CD4-positive, alpha-beta T cell (primary cell): ENCODE measurements around the gene IL15RA. TPM values are rescaled to one million over a fixed set of nuclear protein-coding genes. Genes with fewer than 3 reads are reported as not detected.

Source experiments
- ATAC-seq: fragments of 200-7000 bp; cut with Tn5 transposase; one replicate; pipeline ENCODE4 v1.10.0; 2022; ENCODE audit warnings: mild to moderate bottlenecking; ENCODE audit not compliant: poor library complexity
- CTCF ChIA-PET: fragments of 350-600 bp; sonication (Branson Sonifier 250); formaldehyde crosslinking; loops from one replicate; lab custom pipeline; 2021; ENCODE audit warnings: antibody characterized with exemption, inconsistent platforms; lab: Charles Lee
- POLR2A ChIA-PET: fragments of 350-600 bp; sonication (Branson Sonifier 250); formaldehyde crosslinking; loops from one replicate; lab custom pipeline; 2021; ENCODE audit warnings: antibody characterized with exemption, inconsistent platforms; lab: Charles Lee
- DNase-seq, 14 experiments: peaks; one replicate each; pipeline ENCODE4 v3.0.0-alpha.2; 2013 to 2020; ENCODE audit warnings: mixed read lengths in 2 of 14
- H3K27ac ChIP-seq, 2 donors: one replicate each; pipeline versions ENCODE4 v1.5.1 to v1.7.0; 2013; ENCODE audit warnings: low read length in 2 of 2, low read depth in 1 of 2, mild to moderate bottlenecking in 1 of 2
- H3K27me3 ChIP-seq, 2 experiments: 1 replicate in 1 of 2; 2 replicates in 1 of 2; pipeline versions ENCODE4 v1.6.1 to v1.7.0; 2013; ENCODE audit warnings: low read length in 2 of 2, control low read depth in 1 of 2, mild to moderate bottlenecking in 1 of 2, moderate library complexity in 1 of 2; ENCODE audit not compliant: insufficient read depth in 2 of 2, control insufficient read depth in 1 of 2
- H3K36me3 ChIP-seq: one replicate; pipeline ENCODE4 v1.6.1; 2013; ENCODE audit warnings: low read length, control low read depth; ENCODE audit not compliant: insufficient read depth
- H3K4me1 ChIP-seq: one replicate; pipeline ENCODE4 v1.6.1; 2013; ENCODE audit warnings: low read length, control low read depth; ENCODE audit not compliant: insufficient read depth
- H3K4me3 ChIP-seq: one replicate; pipeline ENCODE4 v1.5.1; 2013; ENCODE audit warnings: mild to moderate bottlenecking, low read length, moderate library complexity
- H3K9me3 ChIP-seq, 2 experiments: 1 replicate in 1 of 2; 2 replicates in 1 of 2; pipeline versions ENCODE4 v1.6.1 to v1.7.0; 2013; ENCODE audit warnings: low read length in 2 of 2, mild to moderate bottlenecking in 2 of 2, control low read depth in 1 of 2, moderate library complexity in 1 of 2; ENCODE audit not compliant: control insufficient read depth in 1 of 2, insufficient read depth in 1 of 2
- H3K27ac Mint-ChIP-seq: one replicate; pipeline ENCODE4 v1.8.0; 2020; ENCODE audit warnings: mixed read lengths
- H3K27me3 Mint-ChIP-seq: one replicate; pipeline ENCODE4 v1.8.0; 2021; ENCODE audit warnings: mixed read lengths
- H3K36me3 Mint-ChIP-seq: one replicate; pipeline ENCODE4 v1.8.0; 2021; ENCODE audit warnings: low read depth, mixed read lengths
- H3K4me1 Mint-ChIP-seq: one replicate; pipeline ENCODE4 v1.8.0; 2021; ENCODE audit warnings: low read depth, mixed read lengths
- H3K4me3 Mint-ChIP-seq: one replicate; pipeline ENCODE4 v1.8.0; 2020; ENCODE audit warnings: mild to moderate bottlenecking, mixed read lengths
- H3K9me3 Mint-ChIP-seq: one replicate; pipeline ENCODE4 v1.8.0; 2020; ENCODE audit warnings: mixed read lengths
- intact Hi-C, 2 experiments: fragments of 100-400 bp; cut with DNase I in 1 of 2; cut with micrococcal nuclease in 1 of 2; formaldehyde crosslinking; loops; one replicate each; pipeline versions ENCODE4 v1.15.1 to v1.9.0; 2023 to 2025; cut with DNase I, micrococcal nuclease
- total RNA-seq, 174 experiments: library from RNA in 2 of 174; stranded (reverse) in 2 of 174; gene quantifications; one replicate each; pipeline ENCODE4 v1.2.3 and lab custom pipeline; 2021 to 2026
- TF ChIP-seq, protein P1 (sequence below): fragments of 200-600 bp; IDR thresholded peaks from one replicate; pipeline ENCODE4 v1.8.0; 2022; ENCODE audit warnings: antibody characterized with exemption, mild to moderate bottlenecking

Gene IL15RA
- total RNA-seq, 2 experiments from 2014 or later = 4.4 TPM

DNA sequence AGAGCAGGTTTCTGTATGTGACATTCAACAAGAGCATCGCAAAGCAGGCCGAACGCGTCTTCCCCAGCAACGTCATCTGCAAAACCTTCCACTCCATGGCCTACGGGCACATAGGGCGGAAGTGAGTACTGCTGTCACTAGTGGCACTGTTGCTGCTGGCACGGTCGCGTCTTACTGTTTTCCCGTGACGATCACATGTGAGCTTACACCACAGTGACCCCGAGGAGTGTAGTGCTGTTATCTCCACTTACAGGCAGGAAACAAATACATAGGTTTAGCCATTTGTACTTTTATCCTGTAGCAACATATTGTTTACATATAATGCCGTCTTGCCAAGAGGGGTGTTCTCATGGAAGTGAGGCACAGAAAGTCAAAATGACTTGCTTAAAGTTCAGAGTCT lies 61.9 kb downstream of the IL15RA start:
- intact Hi-C loops = no loop called here
- H3K9me3 ChIP-seq = no peaks in the 10 kb centered on the region
- Mint-ChIP-seq H3K4me3 (no peak overlapping the region), H3K4me1 (no peaks in the 10 kb centered on the region), H3K36me3 (peaks cover 93% of the 10 kb centered on the region), H3K27ac (no peak overlapping the region), H3K27me3 (no peaks in the 10 kb centered on the region), H3K9me3 (no peaks in the 10 kb centered on the region)
- POLR2A ChIA-PET = no interaction called here
- CTCF ChIA-PET = no interaction called here
- H3K27me3 ChIP-seq = no peaks in the 10 kb centered on the region
- TF ChIP-seq, protein P1, sequence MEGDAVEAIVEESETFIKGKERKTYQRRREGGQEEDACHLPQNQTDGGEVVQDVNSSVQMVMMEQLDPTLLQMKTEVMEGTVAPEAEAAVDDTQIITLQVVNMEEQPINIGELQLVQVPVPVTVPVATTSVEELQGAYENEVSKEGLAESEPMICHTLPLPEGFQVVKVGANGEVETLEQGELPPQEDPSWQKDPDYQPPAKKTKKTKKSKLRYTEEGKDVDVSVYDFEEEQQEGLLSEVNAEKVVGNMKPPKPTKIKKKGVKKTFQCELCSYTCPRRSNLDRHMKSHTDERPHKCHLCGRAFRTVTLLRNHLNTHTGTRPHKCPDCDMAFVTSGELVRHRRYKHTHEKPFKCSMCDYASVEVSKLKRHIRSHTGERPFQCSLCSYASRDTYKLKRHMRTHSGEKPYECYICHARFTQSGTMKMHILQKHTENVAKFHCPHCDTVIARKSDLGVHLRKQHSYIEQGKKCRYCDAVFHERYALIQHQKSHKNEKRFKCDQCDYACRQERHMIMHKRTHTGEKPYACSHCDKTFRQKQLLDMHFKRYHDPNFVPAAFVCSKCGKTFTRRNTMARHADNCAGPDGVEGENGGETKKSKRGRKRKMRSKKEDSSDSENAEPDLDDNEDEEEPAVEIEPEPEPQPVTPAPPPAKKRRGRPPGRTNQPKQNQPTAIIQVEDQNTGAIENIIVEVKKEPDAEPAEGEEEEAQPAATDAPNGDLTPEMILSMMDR = no peak
- H3K4me1 ChIP-seq = no peaks in the 10 kb centered on the region
- no peak for ATAC-seq
- DNase-seq = no peak
- peaks cover 92% of the 10 kb centered on the region for H3K36me3 ChIP-seq
- H3K27ac ChIP-seq = no peak overlapping the region
- H3K4me3 ChIP-seq = no peak overlapping the region

DNA sequence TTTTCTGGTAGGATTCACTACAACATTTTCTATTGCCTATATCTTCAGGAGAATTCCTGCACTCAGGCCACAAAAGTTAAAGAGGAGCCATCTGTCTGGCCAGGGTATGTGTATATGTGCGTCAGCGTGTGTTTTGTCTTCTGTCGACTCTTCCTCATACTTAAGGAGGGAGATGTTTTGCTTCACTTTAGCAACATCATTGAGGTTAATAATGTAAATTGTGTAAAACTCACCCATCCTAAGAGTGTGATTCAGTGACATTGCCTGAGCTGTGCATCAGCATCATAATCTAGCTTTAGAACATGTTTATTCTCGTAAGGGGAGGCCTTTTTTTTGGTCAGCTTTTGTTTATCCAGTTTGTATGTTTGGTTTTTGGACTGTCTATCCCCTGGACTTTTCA lies 63.6 kb downstream of the IL15RA start:
- ATAC-seq = no peak
- Mint-ChIP-seq H3K4me3 (no peak overlapping the region), H3K9me3 (no peaks in the 10 kb centered on the region), H3K27me3 (no peaks in the 10 kb centered on the region), H3K36me3 (peaks cover 93% of the 10 kb centered on the region), H3K4me1 (no peaks in the 10 kb centered on the region), H3K27ac (no peak overlapping the region)
- Histone ChIP-seq H3K4me1 (no peaks in the 10 kb centered on the region), H3K36me3 (peaks cover 95% of the 10 kb centered on the region), H3K9me3 (no peaks in the 10 kb centered on the region), H3K27me3 (no peaks in the 10 kb centered on the region), H3K4me3 (no peak overlapping the region), H3K27ac (no peak overlapping the region)
- ChIA-PET CTCF (no interaction called here), POLR2A (no interaction called here)
- TF ChIP-seq, protein P1 = no peak
- no peak for DNase-seq
- intact Hi-C loops = no loop called here

DNA sequence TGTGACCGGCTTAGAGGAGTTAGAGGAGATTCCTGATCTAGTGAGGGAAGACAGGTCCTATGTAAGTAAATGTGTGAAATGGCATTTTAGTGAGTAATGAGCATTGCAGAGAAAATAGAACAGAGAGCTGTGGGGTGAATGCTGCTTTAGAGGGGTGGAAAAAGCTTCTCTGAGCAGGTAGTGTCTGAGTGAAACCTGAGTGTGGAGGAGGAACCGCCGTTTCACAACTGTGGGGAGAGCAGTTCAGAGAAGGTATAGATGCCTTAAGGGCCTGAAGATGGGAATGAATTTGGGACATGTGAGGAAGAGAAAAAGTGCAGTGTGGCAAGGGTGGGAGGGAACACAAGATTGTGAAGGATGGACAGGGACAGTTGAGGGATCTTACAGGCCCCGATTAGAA lies 65.7 kb downstream of the IL15RA start:
- DNase-seq (no peak), ATAC-seq (no peak)
- intact Hi-C loops = no loop called here
- Histone ChIP-seq H3K27me3 (no peaks in the 10 kb centered on the region), H3K9me3 (no peaks in the 10 kb centered on the region), H3K4me1 (no peaks in the 10 kb centered on the region), H3K27ac (no peak overlapping the region), H3K36me3 (peaks cover 82% of the 10 kb centered on the region), H3K4me3 (no peak overlapping the region)
- H3K36me3 Mint-ChIP-seq = peaks cover 93% of the 10 kb centered on the region
- TF ChIP-seq, protein P1 = no peak
- CTCF ChIA-PET = no interaction called here
- POLR2A ChIA-PET = no interaction called here
- no peaks in the 10 kb centered on the region for H3K9me3 Mint-ChIP-seq
- no peak overlapping the region for H3K27ac Mint-ChIP-seq
- H3K4me1 Mint-ChIP-seq = peaks cover 9% of the 10 kb centered on the region
- H3K4me3 Mint-ChIP-seq = no peak overlapping the region
- H3K27me3 Mint-ChIP-seq = no peaks in the 10 kb centered on the region
